GM23338 (cell line): Measurements from ENCODE around the gene LIMCH1.

Experiments used
- POLR2AphosphoS5 ChIP-seq: IDR thresholded peaks from 2 replicates; pipeline ENCODE4 v1.6.1; 2016; ENCODE audit warnings: antibody characterized with exemption, low read depth
- TF ChIP-seq, protein P1 (sequence below), 2 experiments: fragments of 200-600 bp in 1 of 2; sonication (generic) in 1 of 2; conservative IDR thresholded peaks; 2 replicates each; pipeline versions ENCODE4 v1.5.1 to v1.6.1; 2016 to 2017; ENCODE audit warnings: antibody characterized with exemption in 2 of 2, low read depth in 2 of 2, mild to moderate bottlenecking in 2 of 2, moderate library complexity in 1 of 2

DNA sequence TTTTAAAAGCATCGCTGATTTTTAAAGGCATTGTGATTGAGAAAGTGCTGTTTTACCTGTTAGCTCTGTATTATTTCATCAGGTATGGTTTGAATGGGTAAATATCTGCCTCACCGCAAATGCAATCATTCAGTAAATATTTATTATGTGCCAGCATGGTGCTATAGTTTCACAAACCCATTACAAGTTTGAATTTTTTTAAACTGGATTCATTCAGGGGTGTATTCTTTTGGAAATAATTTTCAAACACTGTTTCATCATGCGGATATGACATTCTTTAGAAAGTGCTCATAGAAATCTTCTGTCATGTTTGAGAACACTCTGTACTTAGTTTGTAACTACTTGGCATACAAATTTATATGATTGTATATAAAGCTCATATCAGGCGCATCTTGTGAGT lies 37.2 kb downstream of the LIMCH1 start:
- TF ChIP-seq, protein P1, sequence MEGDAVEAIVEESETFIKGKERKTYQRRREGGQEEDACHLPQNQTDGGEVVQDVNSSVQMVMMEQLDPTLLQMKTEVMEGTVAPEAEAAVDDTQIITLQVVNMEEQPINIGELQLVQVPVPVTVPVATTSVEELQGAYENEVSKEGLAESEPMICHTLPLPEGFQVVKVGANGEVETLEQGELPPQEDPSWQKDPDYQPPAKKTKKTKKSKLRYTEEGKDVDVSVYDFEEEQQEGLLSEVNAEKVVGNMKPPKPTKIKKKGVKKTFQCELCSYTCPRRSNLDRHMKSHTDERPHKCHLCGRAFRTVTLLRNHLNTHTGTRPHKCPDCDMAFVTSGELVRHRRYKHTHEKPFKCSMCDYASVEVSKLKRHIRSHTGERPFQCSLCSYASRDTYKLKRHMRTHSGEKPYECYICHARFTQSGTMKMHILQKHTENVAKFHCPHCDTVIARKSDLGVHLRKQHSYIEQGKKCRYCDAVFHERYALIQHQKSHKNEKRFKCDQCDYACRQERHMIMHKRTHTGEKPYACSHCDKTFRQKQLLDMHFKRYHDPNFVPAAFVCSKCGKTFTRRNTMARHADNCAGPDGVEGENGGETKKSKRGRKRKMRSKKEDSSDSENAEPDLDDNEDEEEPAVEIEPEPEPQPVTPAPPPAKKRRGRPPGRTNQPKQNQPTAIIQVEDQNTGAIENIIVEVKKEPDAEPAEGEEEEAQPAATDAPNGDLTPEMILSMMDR (conservative IDR thresholded peaks at IDR 0.05; ENCODE audit: low read depth in 2 of 2): no peak
- no peak for TF ChIP-seq POLR2AphosphoS5
